HG03558 (cell line): Measurements from ENCODE around the gene STRIP1.

Experiments
- ATAC-seq: cut with Tn5 transposase; IDR thresholded peaks from one replicate; pipeline ENCODE4 v1.9.1; 2021; ENCODE audit warnings: moderate number of reproducible peaks; ENCODE audit not compliant: unreplicated experiment; ENCODE audit errors: extremely low read depth

Gene STRIP1

GRCh38 chr1:110034451-110035235, at the start of gene STRIP1:
Gene STRIP1, plus strand, starts transcription at chr1:110034624. Its CDS starts 14 bp downstream, at chr1:110034638.
- peak; percentile 62 for ATAC-seq

DNA sequence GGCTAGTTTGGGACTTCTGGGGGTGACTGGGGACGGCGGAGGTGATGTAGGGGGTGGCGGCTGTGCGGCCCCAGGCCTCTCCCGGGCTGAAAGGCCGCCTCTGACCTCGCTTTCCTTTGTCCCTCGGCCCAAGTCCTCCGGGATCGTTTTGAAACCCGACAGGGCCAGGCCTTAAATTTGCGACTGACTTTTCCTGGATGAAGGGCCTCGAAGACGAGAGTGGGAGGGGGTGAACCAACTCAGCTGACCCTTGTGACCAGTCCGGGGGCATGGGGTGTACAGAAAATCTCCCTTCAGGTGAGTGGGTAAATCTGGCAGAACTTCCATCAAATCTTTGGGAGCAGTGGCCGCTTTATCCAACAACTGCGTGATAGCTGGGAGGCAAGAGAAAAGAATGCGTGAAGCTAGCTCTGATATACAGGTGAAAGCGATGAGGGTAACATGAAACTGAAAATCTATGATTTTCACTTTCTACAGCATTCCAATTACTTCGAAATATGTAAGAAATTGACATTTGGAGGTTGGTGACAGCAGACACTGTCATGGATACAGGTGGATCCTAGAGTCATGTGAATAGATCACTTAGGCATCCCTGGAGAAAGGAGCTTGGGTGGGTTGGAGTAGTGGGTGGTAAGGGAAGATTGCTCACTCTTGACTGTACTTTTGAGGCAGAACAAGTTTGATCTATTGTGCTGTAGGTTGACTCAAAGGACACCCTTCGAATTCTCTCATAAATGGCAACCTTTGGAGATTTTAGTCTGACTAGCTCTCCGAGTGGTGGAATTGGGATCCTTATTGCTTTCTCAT, 49.0 kb upstream of the STRIP1 start:
- no peak for ATAC-seq

DNA sequence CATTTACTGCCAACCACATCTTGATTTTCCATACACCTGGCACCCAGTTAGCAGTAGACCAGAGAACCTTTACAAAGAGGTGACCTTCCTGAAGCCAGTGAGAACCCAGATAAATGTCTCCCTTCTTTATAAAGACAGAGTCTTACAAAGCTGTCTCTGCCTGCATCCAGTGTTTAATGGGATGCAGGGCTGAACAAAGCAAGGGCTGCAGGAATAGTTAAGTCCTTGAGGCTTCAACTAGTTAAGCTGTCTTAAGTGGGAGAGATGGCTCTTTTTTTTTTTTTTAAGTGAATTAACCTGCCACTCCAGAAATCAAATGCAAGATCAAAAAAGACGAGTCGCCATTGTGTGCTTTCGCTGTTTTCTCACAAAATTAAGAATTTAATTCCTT, 48.4 kb upstream of the STRIP1 start:
- ATAC-seq = no peak

DNA sequence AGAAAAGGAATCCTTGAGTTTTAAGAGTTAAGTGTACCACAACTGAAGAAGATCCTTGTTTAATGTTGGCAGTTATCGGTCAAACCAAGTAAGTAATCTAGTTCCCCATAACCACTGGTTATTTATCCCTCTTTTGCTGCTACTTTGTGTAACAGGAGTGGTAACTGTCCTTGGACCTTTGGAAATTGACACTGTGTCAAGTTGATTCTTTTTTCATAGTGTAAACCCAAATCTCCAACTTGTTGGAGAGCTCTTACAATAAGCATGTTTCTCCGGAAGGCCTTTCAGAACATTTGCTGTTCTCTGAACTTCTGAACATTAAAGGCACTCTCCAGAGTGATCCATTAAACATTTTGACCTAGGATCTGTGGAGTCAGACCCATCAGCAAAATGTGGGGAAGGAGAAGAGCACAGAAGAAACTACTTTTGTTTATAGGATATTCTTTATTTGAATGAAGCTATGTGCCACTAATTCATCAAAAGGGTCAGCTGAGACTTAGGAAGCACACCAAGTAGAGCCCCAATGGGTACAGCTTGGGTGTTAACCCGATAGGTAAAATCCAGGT, 46.0 kb upstream of the STRIP1 start:
- ATAC-seq = no peak

- no peak for ATAC-seq
Measured at GRCh38 chr1:109989506-109990301, 44.7 kb upstream of the STRIP1 start.

DNA sequence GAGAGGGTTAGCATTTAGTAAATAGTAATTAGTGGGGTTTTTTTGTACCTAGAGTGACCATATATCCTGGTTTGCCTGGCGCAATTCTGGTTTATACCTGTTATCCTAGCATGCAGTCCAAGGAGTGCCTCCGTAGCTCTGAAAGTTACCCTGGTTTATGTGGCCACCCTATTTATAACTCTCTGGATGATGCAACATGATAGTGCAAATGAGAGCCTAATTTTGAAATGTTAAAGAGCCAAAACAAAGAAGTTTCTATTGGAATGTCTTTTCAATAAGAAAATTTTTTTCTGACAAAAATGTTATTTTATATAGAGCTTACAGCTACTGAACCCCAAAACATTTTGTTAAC, 44.1 kb upstream of the STRIP1 start:
- ATAC-seq = no peak

GRCh38 chr1:109991400-109991925, 43.0 kb upstream of the STRIP1 start:
- ATAC-seq = no peak

DNA sequence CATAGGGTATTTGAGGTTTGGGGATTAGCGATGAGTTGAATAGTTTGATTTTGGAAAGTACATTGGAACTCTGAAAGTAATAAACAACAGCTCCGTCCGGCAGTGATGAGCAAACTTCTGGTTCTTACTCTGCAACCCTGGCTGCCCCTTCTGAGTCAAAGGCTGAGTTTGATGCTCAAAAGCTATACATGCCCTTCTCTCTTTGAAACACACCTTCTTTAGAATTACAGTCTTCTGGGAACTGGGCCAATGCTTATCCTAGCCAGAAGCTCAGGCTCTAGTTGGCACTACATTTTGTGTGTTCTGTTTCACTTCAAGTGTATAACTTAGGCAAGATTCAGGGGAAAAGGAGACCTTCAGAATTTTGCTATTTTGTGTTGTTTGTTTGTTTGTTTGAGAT, 40.5 kb upstream of the STRIP1 start:
- no peak for ATAC-seq

GRCh38 chr1:109994654-109995053, 39.8 kb upstream of the STRIP1 start:
- ATAC-seq = no peak

DNA sequence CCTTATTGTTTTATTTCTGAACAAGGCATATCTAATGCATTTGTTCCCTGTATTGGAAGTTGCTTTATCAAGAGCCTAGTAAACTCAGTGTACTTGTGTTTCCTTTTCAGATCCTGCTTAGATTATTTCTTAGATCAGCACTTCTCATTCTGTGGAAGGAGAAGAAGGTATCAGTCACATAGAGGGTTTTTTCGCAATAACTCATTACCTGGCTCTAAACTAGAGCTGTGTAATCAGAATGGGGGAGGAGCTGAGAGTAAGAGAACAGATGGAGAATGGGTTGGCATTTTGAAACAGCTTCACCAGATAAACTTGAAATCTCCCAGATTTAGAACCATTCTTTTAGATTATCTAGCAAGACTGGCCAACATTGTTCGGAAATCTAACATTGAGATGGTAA, 38.9 kb upstream of the STRIP1 start:
- no peak for ATAC-seq

DNA sequence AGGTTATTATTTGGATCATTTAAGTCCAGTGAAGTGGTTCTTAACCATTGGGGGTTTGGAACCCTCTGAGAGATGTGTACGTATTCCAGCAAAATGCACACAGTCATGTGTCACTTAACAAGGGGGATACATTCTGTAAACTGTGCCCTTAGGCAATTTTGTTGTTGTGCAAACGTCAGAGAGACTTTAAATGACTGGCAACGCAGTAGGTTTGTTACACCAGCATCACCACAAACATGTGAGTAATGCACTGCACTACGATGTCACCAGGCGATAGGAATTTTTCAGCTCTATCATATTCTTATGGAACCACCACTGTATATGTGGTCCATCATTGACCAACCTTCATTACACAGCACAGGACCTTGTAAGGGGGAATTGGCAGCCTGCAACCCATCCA, 37.9 kb upstream of the STRIP1 start:
- ATAC-seq = no peak

DNA sequence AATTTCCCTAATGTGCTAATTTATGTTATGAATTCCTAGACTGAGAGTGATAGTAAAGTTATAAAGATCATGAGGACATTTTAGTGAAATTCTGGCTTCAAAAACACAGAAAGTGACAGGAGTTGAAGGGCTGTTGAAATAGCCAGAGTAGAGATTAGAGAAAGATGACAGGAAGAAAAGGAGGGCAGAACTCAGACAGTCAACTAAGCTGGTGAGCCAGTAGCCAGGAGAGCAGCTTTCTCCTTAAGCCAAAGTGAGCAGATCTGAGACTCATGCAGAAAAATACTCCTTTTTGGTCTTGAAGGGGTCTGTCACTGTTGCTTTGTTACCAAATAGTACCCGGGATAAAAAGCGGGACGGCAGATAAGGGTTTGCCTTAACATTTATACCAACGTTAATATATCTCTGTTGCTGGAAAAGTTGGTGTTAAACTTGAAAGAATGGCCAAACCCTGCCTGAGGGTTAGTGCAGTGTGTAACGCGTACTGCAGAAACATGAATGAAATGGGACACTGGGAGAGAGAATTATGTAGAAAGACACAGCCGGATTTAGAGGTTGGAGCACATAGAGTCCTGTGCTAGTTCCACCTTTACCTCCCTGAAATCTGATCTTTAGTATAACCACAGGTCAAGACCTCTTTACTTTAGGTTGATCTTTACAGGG, 37.1 kb upstream of the STRIP1 start:
- no peak for ATAC-seq

GRCh38 chr1:109997867-109998229, 36.6 kb upstream of the STRIP1 start:
- no peak for ATAC-seq

- ATAC-seq = no peak
Measured at GRCh38 chr1:110002695-110003094, 31.7 kb upstream of the STRIP1 start.

DNA sequence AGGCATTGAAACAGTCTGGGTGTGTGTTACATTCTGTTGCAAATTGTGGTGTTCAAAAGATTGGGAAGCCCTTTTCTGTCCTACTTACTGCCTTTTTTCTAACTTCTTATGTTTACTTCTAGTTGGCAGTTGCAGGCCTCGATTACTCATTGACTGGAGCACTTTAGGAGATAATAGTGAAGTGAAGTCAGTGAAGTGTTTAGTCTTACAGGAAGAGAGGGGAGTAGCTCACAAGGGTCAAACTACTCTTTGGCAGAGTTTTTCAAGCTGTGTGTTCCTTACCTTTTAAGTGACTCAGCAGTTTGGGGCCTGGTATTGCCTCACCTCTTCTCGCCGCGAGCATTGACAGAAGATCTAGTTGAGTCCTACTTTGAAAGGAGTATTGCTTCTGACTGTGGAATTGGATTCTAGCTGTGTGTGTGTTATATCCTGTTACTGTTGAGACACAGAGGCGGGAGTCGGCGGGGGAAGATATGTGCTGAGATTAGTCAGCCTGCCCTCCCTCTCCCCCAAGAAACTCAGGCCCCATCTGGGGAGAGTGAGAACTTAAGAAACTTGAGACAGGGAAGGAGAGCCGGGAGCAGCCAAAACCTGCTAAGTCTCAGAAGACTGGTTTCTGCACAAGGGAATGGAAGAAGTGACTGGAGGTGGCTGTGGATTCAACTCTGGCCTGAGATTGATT, 30.5 kb upstream of the STRIP1 start:
- no peak for ATAC-seq

GRCh38 chr1:110004583-110004982, 29.8 kb upstream of the STRIP1 start:
- ATAC-seq = no peak

- ATAC-seq = no peak
Measured at GRCh38 chr1:110005971-110006370, 28.5 kb upstream of the STRIP1 start.

DNA sequence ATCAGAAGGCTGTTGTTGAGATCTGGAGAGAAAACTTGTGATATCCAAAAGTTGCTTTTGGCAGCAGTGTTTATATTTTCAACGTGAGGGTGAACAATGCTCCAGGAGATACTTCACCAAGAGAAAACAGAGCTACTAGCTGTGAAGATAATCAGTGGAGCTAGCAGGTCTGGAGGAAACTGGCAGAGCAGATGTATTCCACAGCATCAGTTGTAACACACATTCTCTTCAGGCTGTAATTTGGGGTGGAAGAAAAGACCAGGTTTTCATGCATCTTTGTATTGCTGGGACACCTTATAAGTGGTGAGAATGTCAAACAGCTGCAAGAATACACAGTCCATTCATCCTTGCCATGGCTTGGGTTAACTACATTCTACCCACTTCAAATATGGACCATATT, 27.9 kb upstream of the STRIP1 start:
- no peak for ATAC-seq

DNA sequence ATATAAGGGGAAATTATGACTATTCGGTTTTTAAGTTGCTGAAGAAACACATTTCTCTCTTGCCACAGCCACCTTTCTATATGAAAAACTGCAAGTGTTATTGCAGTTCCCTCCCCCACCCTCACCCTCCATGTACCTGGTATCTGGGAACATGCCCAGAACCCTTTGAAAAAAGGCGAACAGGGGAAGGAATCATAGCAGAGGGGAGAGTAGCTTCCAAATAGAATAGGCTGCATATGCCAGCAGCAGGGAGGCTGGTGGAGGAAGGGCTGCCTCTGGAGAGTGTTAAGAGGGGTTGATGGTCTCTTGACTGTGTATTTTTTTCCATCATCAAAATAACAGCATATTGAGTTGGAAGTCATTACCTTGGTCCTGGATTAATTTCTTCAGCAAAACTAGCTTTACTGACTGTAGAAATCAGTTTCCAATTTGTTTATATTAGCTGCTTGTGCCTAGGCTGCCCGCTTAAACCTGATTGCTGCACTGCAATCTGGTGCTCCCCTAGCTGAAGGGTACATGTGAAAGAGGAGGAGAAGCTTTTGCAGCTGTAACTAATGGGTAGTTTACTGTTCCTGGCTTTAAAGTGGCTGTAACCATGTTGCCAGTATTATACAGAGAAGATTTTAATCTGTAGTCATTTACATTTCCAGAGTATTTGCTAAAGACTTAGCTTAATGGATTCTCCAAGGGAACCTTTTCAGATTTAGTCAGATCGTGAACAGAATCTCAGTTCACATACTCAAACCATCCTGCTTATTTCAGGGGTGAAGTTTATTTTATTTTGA, 27.2 kb upstream of the STRIP1 start:
- ATAC-seq = no peak
